ENCODE measurements around the gene FCHO1. TPM values are rescaled to one million over a fixed set of nuclear protein-coding genes. Genes with fewer than 3 reads are reported as not detected.

FCHO1 gene
- total and polyA plus RNA-seq, 2 experiments from 2014 or later, result 18.5 to 42.3 TPM

GRCh38 chr19:17806945-17807344, 55.7 kb downstream of the FCHO1 start:
- Mint-ChIP-seq H3K36me3 (ENCODE audit: low read depth) (no peaks in the 10 kb centered on the region), H3K27ac (no peak overlapping the region), H3K27me3 (ENCODE audit: insufficient read depth, low read depth, poor library complexity) (peaks cover 4% of the 10 kb centered on the region), H3K4me1 (no peaks in the 10 kb centered on the region), H3K4me3 (no peak overlapping the region), H3K9me3 (no peaks in the 10 kb centered on the region)
- Histone ChIP-seq H3K27ac (ENCODE audit: low read depth) (no peak overlapping the region), H3K4me3 (no peak overlapping the region), H3K4me1 (ENCODE audit: insufficient read depth) (no peaks in the 10 kb centered on the region), H2AFZ (no peak overlapping the region), H3F3A (replicated peaks; ENCODE audit: low read depth) (no peaks in the 10 kb centered on the region), H4K20me1 (replicated peaks; ENCODE audit: insufficient read depth) (no peaks in the 10 kb centered on the region), H3K27me3 (ENCODE audit: insufficient read depth) (no peaks in the 10 kb centered on the region), H3K4me2 (no peak overlapping the region), H3K9me2 (ENCODE audit: insufficient read depth) (no peaks in the 10 kb centered on the region), H3K36me3 (ENCODE audit: insufficient read depth) (no peaks in the 10 kb centered on the region), H3K79me2 (replicated peaks; ENCODE audit: insufficient read depth) (no peaks in the 10 kb centered on the region)
- no peak for ATAC-seq
- no peak for DNase-seq (ENCODE audit: low spot score)
- TF ChIP-seq, protein P1, sequence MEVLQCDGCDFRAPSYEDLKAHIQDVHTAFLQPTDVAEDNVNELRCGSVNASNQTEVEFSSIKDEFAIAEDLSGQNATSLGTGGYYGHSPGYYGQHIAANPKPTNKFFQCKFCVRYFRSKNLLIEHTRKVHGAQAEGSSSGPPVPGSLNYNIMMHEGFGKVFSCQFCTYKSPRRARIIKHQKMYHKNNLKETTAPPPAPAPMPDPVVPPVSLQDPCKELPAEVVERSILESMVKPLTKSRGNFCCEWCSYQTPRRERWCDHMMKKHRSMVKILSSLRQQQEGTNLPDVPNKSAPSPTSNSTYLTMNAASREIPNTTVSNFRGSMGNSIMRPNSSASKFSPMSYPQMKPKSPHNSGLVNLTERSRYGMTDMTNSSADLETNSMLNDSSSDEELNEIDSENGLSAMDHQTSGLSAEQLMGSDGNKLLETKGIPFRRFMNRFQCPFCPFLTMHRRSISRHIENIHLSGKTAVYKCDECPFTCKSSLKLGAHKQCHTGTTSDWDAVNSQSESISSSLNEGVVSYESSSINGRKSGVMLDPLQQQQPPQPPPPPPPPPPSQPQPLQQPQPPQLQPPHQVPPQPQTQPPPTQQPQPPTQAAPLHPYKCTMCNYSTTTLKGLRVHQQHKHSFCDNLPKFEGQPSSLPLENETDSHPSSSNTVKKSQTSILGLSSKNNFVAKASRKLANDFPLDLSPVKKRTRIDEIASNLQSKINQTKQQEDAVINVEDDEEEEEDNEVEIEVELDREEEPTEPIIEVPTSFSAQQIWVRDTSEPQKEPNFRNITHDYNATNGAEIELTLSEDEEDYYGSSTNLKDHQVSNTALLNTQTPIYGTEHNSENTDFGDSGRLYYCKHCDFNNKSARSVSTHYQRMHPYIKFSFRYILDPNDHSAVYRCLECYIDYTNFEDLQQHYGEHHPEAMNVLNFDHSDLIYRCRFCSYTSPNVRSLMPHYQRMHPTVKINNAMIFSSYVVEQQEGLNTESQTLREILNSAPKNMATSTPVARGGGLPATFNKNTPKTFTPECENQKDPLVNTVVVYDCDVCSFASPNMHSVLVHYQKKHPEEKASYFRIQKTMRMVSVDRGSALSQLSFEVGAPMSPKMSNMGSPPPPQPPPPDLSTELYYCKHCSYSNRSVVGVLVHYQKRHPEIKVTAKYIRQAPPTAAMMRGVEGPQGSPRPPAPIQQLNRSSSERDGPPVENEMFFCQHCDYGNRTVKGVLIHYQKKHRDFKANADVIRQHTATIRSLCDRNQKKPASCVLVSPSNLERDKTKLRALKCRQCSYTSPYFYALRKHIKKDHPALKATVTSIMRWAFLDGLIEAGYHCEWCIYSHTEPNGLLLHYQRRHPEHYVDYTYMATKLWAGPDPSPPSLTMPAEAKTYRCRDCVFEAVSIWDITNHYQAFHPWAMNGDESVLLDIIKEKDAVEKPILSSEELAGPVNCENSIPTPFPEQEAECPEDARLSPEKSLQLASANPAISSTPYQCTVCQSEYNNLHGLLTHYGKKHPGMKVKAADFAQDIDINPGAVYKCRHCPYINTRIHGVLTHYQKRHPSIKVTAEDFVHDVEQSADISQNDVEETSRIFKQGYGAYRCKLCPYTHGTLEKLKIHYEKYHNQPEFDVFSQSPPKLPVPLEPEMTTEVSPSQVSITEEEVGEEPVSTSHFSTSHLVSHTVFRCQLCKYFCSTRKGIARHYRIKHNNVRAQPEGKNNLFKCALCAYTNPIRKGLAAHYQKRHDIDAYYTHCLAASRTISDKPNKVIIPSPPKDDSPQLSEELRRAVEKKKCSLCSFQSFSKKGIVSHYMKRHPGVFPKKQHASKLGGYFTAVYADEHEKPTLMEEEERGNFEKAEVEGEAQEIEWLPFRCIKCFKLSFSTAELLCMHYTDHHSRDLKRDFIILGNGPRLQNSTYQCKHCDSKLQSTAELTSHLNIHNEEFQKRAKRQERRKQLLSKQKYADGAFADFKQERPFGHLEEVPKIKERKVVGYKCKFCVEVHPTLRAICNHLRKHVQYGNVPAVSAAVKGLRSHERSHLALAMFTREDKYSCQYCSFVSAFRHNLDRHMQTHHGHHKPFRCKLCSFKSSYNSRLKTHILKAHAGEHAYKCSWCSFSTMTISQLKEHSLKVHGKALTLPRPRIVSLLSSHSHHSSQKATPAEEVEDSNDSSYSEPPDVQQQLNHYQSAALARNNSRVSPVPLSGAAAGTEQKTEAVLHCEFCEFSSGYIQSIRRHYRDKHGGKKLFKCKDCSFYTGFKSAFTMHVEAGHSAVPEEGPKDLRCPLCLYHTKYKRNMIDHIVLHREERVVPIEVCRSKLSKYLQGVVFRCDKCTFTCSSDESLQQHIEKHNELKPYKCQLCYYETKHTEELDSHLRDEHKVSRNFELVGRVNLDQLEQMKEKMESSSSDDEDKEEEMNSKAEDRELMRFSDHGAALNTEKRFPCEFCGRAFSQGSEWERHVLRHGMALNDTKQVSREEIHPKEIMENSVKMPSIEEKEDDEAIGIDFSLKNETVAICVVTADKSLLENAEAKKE (CRISPR knock-in tag; IDR thresholded peaks at IDR 0.05), result no peak
- TF ChIP-seq STAT1 (IDR thresholded peaks at IDR 0.05; ENCODE audit: unreplicated experiment) (no peak), ZNF331 (CRISPR knock-in tag; IDR thresholded peaks at IDR 0.05; ENCODE audit: low read depth) (no peak), ZNF114 (CRISPR knock-in tag; IDR thresholded peaks at IDR 0.05) (no peak), EZH2 (IDR thresholded peaks at IDR 0.05; ENCODE audit: low read depth, unreplicated experiment) (no peak), REST (IDR thresholded peaks at IDR 0.05; ENCODE audit: unreplicated experiment) (no peak), CREB1 (CRISPR knock-in tag; IDR thresholded peaks at IDR 0.05; ENCODE audit: low read depth) (no peak), EZH2phosphoT487 (IDR thresholded peaks at IDR 0.05; ENCODE audit: unreplicated experiment) (no peak)
- TF ChIP-seq, protein P2, sequence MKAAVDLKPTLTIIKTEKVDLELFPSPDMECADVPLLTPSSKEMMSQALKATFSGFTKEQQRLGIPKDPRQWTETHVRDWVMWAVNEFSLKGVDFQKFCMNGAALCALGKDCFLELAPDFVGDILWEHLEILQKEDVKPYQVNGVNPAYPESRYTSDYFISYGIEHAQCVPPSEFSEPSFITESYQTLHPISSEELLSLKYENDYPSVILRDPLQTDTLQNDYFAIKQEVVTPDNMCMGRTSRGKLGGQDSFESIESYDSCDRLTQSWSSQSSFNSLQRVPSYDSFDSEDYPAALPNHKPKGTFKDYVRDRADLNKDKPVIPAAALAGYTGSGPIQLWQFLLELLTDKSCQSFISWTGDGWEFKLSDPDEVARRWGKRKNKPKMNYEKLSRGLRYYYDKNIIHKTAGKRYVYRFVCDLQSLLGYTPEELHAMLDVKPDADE (IDR thresholded peaks at IDR 0.05), result no peak
- TF ChIP-seq, protein P3, sequence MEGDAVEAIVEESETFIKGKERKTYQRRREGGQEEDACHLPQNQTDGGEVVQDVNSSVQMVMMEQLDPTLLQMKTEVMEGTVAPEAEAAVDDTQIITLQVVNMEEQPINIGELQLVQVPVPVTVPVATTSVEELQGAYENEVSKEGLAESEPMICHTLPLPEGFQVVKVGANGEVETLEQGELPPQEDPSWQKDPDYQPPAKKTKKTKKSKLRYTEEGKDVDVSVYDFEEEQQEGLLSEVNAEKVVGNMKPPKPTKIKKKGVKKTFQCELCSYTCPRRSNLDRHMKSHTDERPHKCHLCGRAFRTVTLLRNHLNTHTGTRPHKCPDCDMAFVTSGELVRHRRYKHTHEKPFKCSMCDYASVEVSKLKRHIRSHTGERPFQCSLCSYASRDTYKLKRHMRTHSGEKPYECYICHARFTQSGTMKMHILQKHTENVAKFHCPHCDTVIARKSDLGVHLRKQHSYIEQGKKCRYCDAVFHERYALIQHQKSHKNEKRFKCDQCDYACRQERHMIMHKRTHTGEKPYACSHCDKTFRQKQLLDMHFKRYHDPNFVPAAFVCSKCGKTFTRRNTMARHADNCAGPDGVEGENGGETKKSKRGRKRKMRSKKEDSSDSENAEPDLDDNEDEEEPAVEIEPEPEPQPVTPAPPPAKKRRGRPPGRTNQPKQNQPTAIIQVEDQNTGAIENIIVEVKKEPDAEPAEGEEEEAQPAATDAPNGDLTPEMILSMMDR (conservative IDR thresholded peaks at IDR 0.05; ENCODE audit: low read depth in 2 of 2), result no peak

All from GM23338 (cell line).